ENCODE measurements around the gene TBC1D9.

TBC1D9 gene

DNA sequence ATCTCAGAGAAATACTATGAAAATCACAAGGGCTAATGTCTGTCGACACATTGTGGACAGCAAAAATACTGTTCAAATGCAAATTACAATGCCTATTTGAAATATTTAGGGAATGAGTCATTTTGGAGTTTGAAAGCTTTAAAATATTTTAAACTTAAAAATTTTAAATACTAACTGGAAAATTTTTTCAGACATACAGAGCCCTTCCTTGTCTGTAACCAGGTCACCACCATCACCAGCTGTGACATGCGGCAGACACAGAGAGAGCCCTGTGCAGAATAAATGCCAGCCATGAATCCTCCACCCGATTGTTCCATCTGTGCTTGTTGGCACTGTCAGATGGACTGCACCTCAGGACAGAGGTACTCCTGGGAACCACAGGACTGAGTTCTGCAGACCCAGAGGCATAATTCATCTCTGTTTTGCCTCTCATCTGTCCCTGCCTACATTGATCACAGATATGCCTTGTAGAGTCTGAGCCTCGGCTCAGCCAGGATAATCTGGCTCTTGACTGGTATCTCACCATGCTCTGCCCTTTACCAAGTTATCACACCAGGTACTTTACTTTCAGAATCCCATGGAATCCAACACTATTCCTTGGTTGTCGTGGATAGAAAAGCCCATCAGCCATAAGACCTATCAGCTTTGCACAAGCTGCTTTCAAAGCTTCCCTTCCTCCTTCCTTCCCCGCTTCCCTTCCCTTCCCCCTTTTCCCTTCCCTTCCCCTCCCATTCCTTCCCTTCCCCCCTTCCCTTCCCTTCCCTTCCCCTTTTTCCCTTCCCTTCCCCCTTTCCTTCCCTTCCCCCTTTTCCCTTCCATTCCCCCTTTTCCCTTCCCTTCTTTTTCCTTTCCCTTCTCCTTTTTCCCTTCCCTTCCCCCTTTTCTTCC is 67.2 kb downstream of the TBC1D9 start:
- Histone ChIP-seq H3K79me2 (no peaks in the 10 kb centered on the region), H3K36me3 (ENCODE audit: control insufficient read depth, insufficient read depth, low read length) (no peaks in the 10 kb centered on the region), H3K4me1 (no peaks in the 10 kb centered on the region), H3K4me3 (ENCODE audit: low read depth, low read length) (no peak overlapping the region), H3K9ac (no peak overlapping the region), H3K4me2 (ENCODE audit: low read length) (no peak overlapping the region), H2AFZ (no peak overlapping the region), H3K27ac (no peak overlapping the region), H3K9me3 (ENCODE audit: control insufficient read depth, low read length) (no peaks in the 10 kb centered on the region), H3K27me3 (ENCODE audit: control insufficient read depth, insufficient read depth, low read length) (no peaks in the 10 kb centered on the region)
- TF ChIP-seq, protein P1, sequence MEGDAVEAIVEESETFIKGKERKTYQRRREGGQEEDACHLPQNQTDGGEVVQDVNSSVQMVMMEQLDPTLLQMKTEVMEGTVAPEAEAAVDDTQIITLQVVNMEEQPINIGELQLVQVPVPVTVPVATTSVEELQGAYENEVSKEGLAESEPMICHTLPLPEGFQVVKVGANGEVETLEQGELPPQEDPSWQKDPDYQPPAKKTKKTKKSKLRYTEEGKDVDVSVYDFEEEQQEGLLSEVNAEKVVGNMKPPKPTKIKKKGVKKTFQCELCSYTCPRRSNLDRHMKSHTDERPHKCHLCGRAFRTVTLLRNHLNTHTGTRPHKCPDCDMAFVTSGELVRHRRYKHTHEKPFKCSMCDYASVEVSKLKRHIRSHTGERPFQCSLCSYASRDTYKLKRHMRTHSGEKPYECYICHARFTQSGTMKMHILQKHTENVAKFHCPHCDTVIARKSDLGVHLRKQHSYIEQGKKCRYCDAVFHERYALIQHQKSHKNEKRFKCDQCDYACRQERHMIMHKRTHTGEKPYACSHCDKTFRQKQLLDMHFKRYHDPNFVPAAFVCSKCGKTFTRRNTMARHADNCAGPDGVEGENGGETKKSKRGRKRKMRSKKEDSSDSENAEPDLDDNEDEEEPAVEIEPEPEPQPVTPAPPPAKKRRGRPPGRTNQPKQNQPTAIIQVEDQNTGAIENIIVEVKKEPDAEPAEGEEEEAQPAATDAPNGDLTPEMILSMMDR (IDR thresholded peaks at IDR 0.05): no peak

DNA sequence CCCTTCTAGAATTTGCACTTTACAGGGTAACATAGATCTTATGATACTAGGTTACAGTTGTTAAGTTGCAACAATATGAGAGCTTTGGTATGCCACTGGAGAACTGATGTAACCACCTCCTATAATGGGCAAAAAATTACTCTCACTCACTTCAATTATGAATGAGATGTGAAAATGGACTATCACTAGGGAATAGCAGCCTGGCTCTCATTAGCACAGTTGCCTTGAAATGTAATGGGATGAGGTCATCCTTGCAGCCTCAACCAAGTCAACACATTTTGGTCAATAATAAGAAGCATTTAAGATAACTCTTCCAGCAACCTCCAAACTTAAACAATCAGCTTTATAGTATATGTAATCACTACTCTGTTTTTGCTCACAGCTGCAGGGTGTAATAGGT is 69.4 kb downstream of the TBC1D9 start:
- Histone ChIP-seq H3K4me1 (no peaks in the 10 kb centered on the region), H3K79me2 (no peaks in the 10 kb centered on the region), H3K4me3 (ENCODE audit: low read depth, low read length) (no peak overlapping the region), H3K9me3 (ENCODE audit: control insufficient read depth, low read length) (no peaks in the 10 kb centered on the region), H3K9ac (no peak overlapping the region), H3K36me3 (ENCODE audit: control insufficient read depth, insufficient read depth, low read length) (no peaks in the 10 kb centered on the region), H3K27ac (no peak overlapping the region), H3K27me3 (ENCODE audit: control insufficient read depth, insufficient read depth, low read length) (no peaks in the 10 kb centered on the region), H2AFZ (no peak overlapping the region), H3K4me2 (ENCODE audit: low read length) (no peak overlapping the region)
- TF ChIP-seq, protein P1 (IDR thresholded peaks at IDR 0.05): no peak

DNA sequence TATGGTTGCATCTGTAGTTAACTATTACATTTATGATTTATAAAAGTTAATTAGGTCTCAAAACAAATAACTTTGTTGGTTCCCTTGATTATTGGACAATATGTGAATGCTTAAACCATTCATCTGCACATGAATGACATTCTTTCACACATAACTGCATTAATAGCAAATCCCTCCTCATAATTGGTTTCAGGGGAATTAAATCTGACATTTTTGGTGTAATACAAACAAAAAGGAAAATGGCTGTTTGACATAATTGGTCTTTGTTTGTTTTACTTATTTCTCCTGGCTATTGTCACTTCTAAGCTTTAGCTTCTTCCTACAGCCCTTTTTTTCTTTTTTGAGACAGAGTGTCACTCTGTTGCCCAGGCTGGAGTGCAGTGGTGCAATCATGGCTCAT is 71.9 kb downstream of the TBC1D9 start:
- Histone ChIP-seq H3K9ac (no peak overlapping the region), H3K27ac (no peak overlapping the region), H2AFZ (no peak overlapping the region), H3K79me2 (no peaks in the 10 kb centered on the region), H3K4me1 (no peaks in the 10 kb centered on the region), H3K36me3 (ENCODE audit: control insufficient read depth, insufficient read depth, low read length) (no peaks in the 10 kb centered on the region), H3K4me2 (ENCODE audit: low read length) (no peak overlapping the region), H3K27me3 (ENCODE audit: control insufficient read depth, insufficient read depth, low read length) (no peaks in the 10 kb centered on the region), H3K9me3 (ENCODE audit: control insufficient read depth, low read length) (no peaks in the 10 kb centered on the region), H3K4me3 (ENCODE audit: low read depth, low read length) (no peak overlapping the region)
- TF ChIP-seq, protein P1 (IDR thresholded peaks at IDR 0.05): no peak

DNA sequence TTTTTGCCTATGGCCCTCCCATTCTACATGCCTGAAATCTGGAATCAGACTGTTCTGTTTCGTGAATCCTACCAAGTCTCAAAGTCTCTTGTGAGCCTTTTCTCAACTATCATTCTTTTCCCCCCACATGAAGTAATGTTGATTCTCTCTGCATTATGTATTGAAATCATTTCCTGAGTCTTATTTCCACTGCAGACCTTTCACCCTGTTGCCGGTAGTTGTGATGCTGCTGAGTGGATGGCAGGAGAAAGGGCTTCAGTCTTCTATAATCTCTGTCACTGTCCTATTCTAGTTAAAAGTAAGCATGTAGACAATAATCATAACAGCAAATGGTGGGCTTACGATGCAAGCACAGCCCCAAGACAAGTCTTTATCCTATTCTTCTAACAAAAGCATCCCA is 75.0 kb downstream of the TBC1D9 start:
- Histone ChIP-seq H3K27me3 (ENCODE audit: control insufficient read depth, insufficient read depth, low read length) (no peaks in the 10 kb centered on the region), H3K4me1 (no peaks in the 10 kb centered on the region), H3K9ac (no peak overlapping the region), H3K4me2 (ENCODE audit: low read length) (no peak overlapping the region), H3K79me2 (no peaks in the 10 kb centered on the region), H3K36me3 (ENCODE audit: control insufficient read depth, insufficient read depth, low read length) (no peaks in the 10 kb centered on the region), H3K27ac (no peak overlapping the region), H2AFZ (no peak overlapping the region), H3K9me3 (ENCODE audit: control insufficient read depth, low read length) (no peaks in the 10 kb centered on the region), H3K4me3 (ENCODE audit: low read depth, low read length) (no peak overlapping the region)
- TF ChIP-seq, protein P1 (IDR thresholded peaks at IDR 0.05): no peak

DNA sequence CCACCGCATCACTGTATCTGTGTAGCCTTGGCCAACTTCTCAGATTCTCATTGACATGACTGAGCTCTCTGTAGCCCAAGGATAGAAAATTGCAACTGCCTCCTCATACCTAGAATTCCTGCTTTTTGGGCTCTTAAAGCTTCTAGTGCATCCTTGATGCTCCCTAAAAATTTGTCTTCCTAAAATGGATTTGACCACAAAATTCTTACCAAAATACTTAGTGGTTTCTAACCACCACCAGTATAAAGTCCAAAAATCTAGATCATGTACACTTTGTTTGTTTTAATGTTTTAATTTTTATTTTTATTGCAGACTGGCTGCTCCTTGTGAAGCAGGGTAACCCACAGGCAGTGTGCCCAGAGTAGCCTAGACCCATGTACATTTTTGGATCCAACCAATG is 75.5 kb downstream of the TBC1D9 start:
- Histone ChIP-seq H3K4me1 (no peaks in the 10 kb centered on the region), H3K9me3 (ENCODE audit: control insufficient read depth, low read length) (no peaks in the 10 kb centered on the region), H2AFZ (no peak overlapping the region), H3K27me3 (ENCODE audit: control insufficient read depth, insufficient read depth, low read length) (no peaks in the 10 kb centered on the region), H3K36me3 (ENCODE audit: control insufficient read depth, insufficient read depth, low read length) (no peaks in the 10 kb centered on the region), H3K4me2 (ENCODE audit: low read length) (no peak overlapping the region), H3K79me2 (no peaks in the 10 kb centered on the region), H3K4me3 (ENCODE audit: low read depth, low read length) (no peak overlapping the region), H3K9ac (no peak overlapping the region), H3K27ac (no peak overlapping the region)
- TF ChIP-seq, protein P1 (IDR thresholded peaks at IDR 0.05): no peak

All from parathyroid adenoma (tissue), 2 donors.